Thyroid gland (tissue), 4 donors: ENCODE data around the gene ABCA12. TPM values are rescaled to one million over a fixed set of nuclear protein-coding genes. Genes with fewer than 3 reads are reported as not detected.

Experiments used
- DNase-seq, 2 donors: peaks; one replicate each; pipeline ENCODE4 v3.0.0-alpha.2; 2019
- H3K27ac ChIP-seq, 3 donors: fragments of 200-600 bp; sonication (generic); 1 replicate in 2 of 3; 2 replicates in 1 of 3; pipeline ENCODE4 v1.5.1; 2016 to 2019; ENCODE audit warnings: mild to moderate bottlenecking in 1 of 3, moderate library complexity in 1 of 3
- H3K27me3 ChIP-seq: fragments of 200-600 bp; sonication (generic); one replicate; pipeline ENCODE4 v1.5.1; 2019
- H3K36me3 ChIP-seq, 2 donors: fragments of 200-600 bp; sonication (generic); one replicate each; pipeline ENCODE4 v1.5.1; 2016 to 2019
- H3K4me1 ChIP-seq, 2 donors: fragments of 200-600 bp; sonication (generic); one replicate each; pipeline ENCODE4 v1.5.1; 2017 to 2019
- H3K4me3 ChIP-seq, 3 donors: fragments of 200-600 bp; sonication (generic); replicated peaks in 1 of 3; 1 replicate in 2 of 3; 2 replicates in 1 of 3; pipeline ENCODE4 v1.5.1; 2016; ENCODE audit warnings: mild to moderate bottlenecking in 1 of 3
- H3K9me3 ChIP-seq: fragments of 200-600 bp; sonication (generic); one replicate; pipeline ENCODE4 v1.5.1; 2017
- POLR2A ChIP-seq, 2 donors: fragments of 450-650 bp; IDR thresholded peaks; one replicate each; pipeline ENCODE4 v1.6.1; 2017; ENCODE audit warnings: antibody characterized with exemption in 2 of 2, mild to moderate bottlenecking in 2 of 2, moderate library complexity in 1 of 2
- WGBS, 2 donors: methylation state at CpG; one replicate each; pipeline ENCODE4 v1.1.5; 2017; 5-methylcytosine and 5-hydroxymethylcytosine counted together
- intact Hi-C: fragments of 100-400 bp; cut with DNase I; formaldehyde crosslinking; loops from one replicate; pipeline ENCODE4 v1.15.1; 2023
- total RNA-seq, 4 donors: library from RNA; depleted of rRNA; stranded (reverse); fragments of >200 nt; gene quantifications; one replicate each; pipeline ENCODE4 v1.2.3, GENCODE V29; 2016
- TF ChIP-seq, protein P1 (sequence below), 6 experiments: fragments of 200-600 bp in 3 of 6; fragments of 450-650 bp in 3 of 6; sonication (generic) in 3 of 6; IDR thresholded peaks; one replicate each; pipeline ENCODE4 v1.5.1; 2016 to 2019; ENCODE audit warnings: antibody characterized with exemption in 6 of 6, mild to moderate bottlenecking in 2 of 6, inconsistent platforms in 1 of 6, moderate library complexity in 1 of 6

The ABCA12 gene
- total RNA-seq, 4 donors from 2014 or later = not detected

DNA sequence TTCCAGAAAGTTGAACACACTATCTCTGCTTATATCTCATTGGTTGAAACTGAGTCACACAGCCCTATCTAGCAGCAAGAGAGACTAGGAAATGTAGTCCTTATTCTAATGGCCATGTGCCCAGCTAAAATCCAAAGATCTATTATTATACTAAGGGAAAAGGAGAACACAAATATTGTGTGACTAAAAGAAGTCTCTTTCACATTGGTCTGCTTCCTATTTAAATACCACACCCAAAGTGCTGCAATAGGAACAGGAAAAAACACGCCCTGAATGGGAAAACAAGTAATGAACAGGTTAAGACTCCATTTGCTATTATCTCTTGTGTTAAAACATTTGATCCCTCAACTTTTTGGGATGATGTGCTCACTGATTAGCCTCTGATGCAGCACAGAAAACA lies 242.2 kb downstream of the ABCA12 start:
- WGBS, 2 donors = 92 to 93% methylated on average over 1 of the region's 1 CpG
- TF ChIP-seq, protein P1, sequence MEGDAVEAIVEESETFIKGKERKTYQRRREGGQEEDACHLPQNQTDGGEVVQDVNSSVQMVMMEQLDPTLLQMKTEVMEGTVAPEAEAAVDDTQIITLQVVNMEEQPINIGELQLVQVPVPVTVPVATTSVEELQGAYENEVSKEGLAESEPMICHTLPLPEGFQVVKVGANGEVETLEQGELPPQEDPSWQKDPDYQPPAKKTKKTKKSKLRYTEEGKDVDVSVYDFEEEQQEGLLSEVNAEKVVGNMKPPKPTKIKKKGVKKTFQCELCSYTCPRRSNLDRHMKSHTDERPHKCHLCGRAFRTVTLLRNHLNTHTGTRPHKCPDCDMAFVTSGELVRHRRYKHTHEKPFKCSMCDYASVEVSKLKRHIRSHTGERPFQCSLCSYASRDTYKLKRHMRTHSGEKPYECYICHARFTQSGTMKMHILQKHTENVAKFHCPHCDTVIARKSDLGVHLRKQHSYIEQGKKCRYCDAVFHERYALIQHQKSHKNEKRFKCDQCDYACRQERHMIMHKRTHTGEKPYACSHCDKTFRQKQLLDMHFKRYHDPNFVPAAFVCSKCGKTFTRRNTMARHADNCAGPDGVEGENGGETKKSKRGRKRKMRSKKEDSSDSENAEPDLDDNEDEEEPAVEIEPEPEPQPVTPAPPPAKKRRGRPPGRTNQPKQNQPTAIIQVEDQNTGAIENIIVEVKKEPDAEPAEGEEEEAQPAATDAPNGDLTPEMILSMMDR (IDR thresholded peaks at IDR 0.05) = no peak
- no peak for TF ChIP-seq POLR2A (IDR thresholded peaks at IDR 0.05)

DNA sequence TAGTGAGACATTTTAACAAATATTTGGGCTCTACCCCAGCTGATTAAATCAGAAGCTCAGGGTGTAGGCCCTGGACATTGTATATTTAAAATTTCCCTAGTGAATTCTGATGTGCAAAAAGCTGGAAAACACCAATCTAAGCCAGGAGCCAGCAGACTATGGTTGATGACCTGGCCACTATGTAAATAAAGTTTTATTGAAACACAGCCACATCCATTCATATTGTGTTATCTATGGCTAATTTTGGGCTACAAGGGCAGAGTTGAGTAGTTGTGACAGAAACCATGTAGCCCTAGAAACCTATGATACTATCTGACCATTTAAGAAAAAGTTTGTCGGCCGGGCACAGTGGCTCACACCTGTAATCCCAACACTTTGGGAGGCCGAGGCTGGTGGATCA lies 243.0 kb downstream of the ABCA12 start:
- WGBS, 2 donors = 90 to 95% methylated on average over 3 of the region's 3 CpGs
- intact Hi-C loops = no loop called here
- Histone ChIP-seq H3K4me3 (no peak overlapping the region), H3K9me3 (no peaks in the 10 kb centered on the region), H3K27me3 (no peaks in the 10 kb centered on the region), H3K4me1 (no peaks in the 10 kb centered on the region), H3K27ac (no peak overlapping the region), H3K36me3 (no peaks in the 10 kb centered on the region)
- no peak for TF ChIP-seq POLR2A (IDR thresholded peaks at IDR 0.05)
- TF ChIP-seq, protein P1 (IDR thresholded peaks at IDR 0.05) = no peak
- no peak for DNase-seq

More for the DNA sequence above, 242.2 kb downstream of the ABCA12 start:
- H3K4me1 ChIP-seq = no peaks in the 10 kb centered on the region
- H3K27ac ChIP-seq = no peak overlapping the region
- no peaks in the 10 kb centered on the region for H3K9me3 ChIP-seq
- no peaks in the 10 kb centered on the region for H3K36me3 ChIP-seq
- no peak for DNase-seq
- no peaks in the 10 kb centered on the region for H3K27me3 ChIP-seq
- intact Hi-C loops = no loop called here
- no peak overlapping the region for H3K4me3 ChIP-seq

DNA sequence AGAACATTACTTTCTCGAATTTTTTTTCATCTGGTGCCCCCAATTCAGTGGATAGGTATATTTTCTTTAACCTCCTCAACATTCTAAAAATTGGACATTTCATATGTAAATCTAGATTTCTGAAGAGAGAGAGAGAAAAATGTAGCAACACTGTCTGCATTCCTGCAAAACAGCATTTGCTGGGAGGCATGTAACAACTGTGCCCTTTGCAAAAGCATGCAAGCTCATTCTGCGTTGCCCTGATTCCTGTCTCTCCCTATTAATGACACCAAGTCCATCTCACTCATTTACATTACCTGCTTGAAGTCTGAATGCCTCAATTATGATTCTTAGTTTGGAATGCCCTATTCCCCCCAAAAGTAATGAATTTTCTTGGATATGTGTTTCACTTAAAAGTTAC lies 249.1 kb downstream of the ABCA12 start:
- Histone ChIP-seq H3K36me3 (no peaks in the 10 kb centered on the region), H3K4me3 (no peak overlapping the region), H3K27ac (no peak overlapping the region), H3K9me3 (no peaks in the 10 kb centered on the region), H3K4me1 (no peaks in the 10 kb centered on the region), H3K27me3 (no peaks in the 10 kb centered on the region)
- 83 to 84% methylated on average over 2 of the region's 2 CpGs for WGBS, 2 donors
- TF ChIP-seq, protein P1 (IDR thresholded peaks at IDR 0.05) = no peak
- no peak for TF ChIP-seq POLR2A (IDR thresholded peaks at IDR 0.05)
- intact Hi-C loops = no loop called here
- DNase-seq = no peak

DNA sequence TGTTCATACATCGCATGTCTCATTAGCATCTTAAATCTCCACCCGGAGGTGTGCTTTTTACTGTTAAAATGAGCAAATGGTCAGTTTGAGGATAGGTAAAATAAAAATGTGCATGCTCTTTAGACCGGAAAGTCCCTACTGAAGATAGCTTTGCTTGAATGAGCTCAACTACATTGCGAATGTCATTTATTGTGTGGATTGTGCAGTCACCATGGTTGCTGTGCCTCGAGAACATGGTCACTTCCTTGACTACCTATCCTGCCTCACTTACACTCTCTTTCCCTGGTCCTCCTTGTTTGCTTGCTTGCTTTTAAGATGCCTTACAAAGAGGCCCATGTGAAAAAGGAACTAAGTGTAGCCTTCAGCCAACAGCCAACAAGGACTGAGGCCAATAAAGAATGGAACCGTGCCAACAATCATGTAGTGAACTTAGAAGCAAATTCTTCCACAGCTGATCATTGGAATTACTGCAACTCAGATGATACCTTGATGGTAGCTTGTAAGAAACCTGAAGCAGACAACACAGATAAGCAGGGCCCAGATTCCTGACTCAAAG lies 256.7 kb downstream of the ABCA12 start:
- H3K4me3 ChIP-seq = no peak overlapping the region
- no peak overlapping the region for H3K27ac ChIP-seq
- TF ChIP-seq POLR2A (IDR thresholded peaks at IDR 0.05) = no peak
- TF ChIP-seq, protein P1 (IDR thresholded peaks at IDR 0.05) = no peak
- 72 to 78% methylated on average over 6 of the region's 6 CpGs for WGBS, 2 donors
- H3K36me3 ChIP-seq = no peaks in the 10 kb centered on the region
- intact Hi-C loops = no loop called here
- H3K27me3 ChIP-seq = no peaks in the 10 kb centered on the region
- DNase-seq = peak in 1 of 2 donors; percentile 7
- no peaks in the 10 kb centered on the region for H3K4me1 ChIP-seq
- no peaks in the 10 kb centered on the region for H3K9me3 ChIP-seq

Other genes with a start within 250 kb of the ABCA12 start
- gene ATIC, start 173.4 kb upstream of the ABCA12 start, total RNA-seq = 10 to 100 TPM; 25.7 to 35.1 (median 27.4) TPM